GM10847 (cell line): ENCODE measurements around the gene RARA.

Experiments used
- POLR2A ChIP-seq: IDR thresholded peaks from 2 replicates; pipeline ENCODE4 v1.6.1; 2011; ENCODE audit not compliant: insufficient read length; ENCODE audit errors: extremely low read depth

RARA gene

GRCh38 chr17:40344421-40345160 lies 35.6 kb downstream of the RARA start:
- TF ChIP-seq POLR2A: no peak

- TF ChIP-seq POLR2A: no peak
Measured at GRCh38 chr17:40345161-40345993, 36.4 kb downstream of the RARA start.

GRCh38 chr17:40345994-40346764 lies 37.2 kb downstream of the RARA start:
- no peak for TF ChIP-seq POLR2A

- no peak for TF ChIP-seq POLR2A
Measured at GRCh38 chr17:40346765-40347158, 37.8 kb downstream of the RARA start.

GRCh38 chr17:40347319-40348135 lies 38.5 kb downstream of the RARA start:
- TF ChIP-seq POLR2A: no peak

GRCh38 chr17:40348136-40348504 lies 39.1 kb downstream of the RARA start:
- no peak for TF ChIP-seq POLR2A

- no peak for TF ChIP-seq POLR2A
Measured at GRCh38 chr17:40348562-40349476, 39.8 kb downstream of the RARA start.

- no peak for TF ChIP-seq POLR2A
Measured at GRCh38 chr17:40349477-40349894, 40.5 kb downstream of the RARA start.

- no peak for TF ChIP-seq POLR2A
Measured at GRCh38 chr17:40349895-40350688, 41.1 kb downstream of the RARA start.

- TF ChIP-seq POLR2A: no peak
Measured at GRCh38 chr17:40350689-40351358, 41.8 kb downstream of the RARA start.

- no peak for TF ChIP-seq POLR2A
Measured at GRCh38 chr17:40351359-40352236, 42.6 kb downstream of the RARA start.
